HG02623 (cell line): ENCODE results near the gene PSMG1.
"Not testable (repeated sequence)": the region's sequence is repeated elsewhere in the genome, so short reads cannot be mapped to it uniquely, and the experiment has no call there.

Experiments
- ATAC-seq: cut with Tn5 transposase; IDR thresholded peaks from one replicate; pipeline ENCODE4 v1.9.1; 2021; ENCODE audit warnings: moderate library complexity; ENCODE audit not compliant: unreplicated experiment

PSMG1 gene

GRCh38 chr21:39183272-39184049, at the start of gene PSMG1:
TSS of gene PSMG1 (minus strand) at chr21:39183451. CDS start at chr21:39183385, 66 bp downstream.
- peak; percentile 87 for ATAC-seq

GRCh38 chr21:39232861-39233291, 49.6 kb upstream of the PSMG1 start:
- no peak for ATAC-seq

- no peak for ATAC-seq
Observed at GRCh38 chr21:39224930-39225329, 41.7 kb upstream of the PSMG1 start.

GRCh38 chr21:39221997-39222486, 38.8 kb upstream of the PSMG1 start:
- no peak for ATAC-seq

- no peak for ATAC-seq
Observed at GRCh38 chr21:39221282-39221996, 38.2 kb upstream of the PSMG1 start.

GRCh38 chr21:39220875-39221274, 37.6 kb upstream of the PSMG1 start:
- ATAC-seq = not testable (repeated sequence)

- ATAC-seq = no peak
Observed at GRCh38 chr21:39220150-39220549, 36.9 kb upstream of the PSMG1 start.

- no peak for ATAC-seq
Observed at GRCh38 chr21:39218082-39218409, 34.8 kb upstream of the PSMG1 start.

GRCh38 chr21:39217356-39218081, 34.3 kb upstream of the PSMG1 start:
- no peak for ATAC-seq

GRCh38 chr21:39216290-39216689, 33.0 kb upstream of the PSMG1 start:
- no peak for ATAC-seq

- ATAC-seq = no peak
Observed at GRCh38 chr21:39215078-39215477, 31.8 kb upstream of the PSMG1 start.

- no peak for ATAC-seq
Observed at GRCh38 chr21:39209334-39209688, 26.1 kb upstream of the PSMG1 start.

GRCh38 chr21:39208624-39209333, 25.5 kb upstream of the PSMG1 start:
- ATAC-seq = no peak

- no peak for ATAC-seq
Observed at GRCh38 chr21:39204134-39204533, 20.9 kb upstream of the PSMG1 start.

GRCh38 chr21:39198800-39199199, 15.5 kb upstream of the PSMG1 start:
- no peak for ATAC-seq

- no peak for ATAC-seq
Observed at GRCh38 chr21:39197448-39198233, 14.4 kb upstream of the PSMG1 start.

GRCh38 chr21:39196838-39197237, 13.6 kb upstream of the PSMG1 start:
- ATAC-seq = no peak

- ATAC-seq = no peak
Observed at GRCh38 chr21:39196310-39196709, 13.1 kb upstream of the PSMG1 start.

- ATAC-seq = no peak
Observed at GRCh38 chr21:39193380-39193779, 10.1 kb upstream of the PSMG1 start.
